Measurements from ENCODE around the gene GPI. TPM values are rescaled to one million over a fixed set of nuclear protein-coding genes. Genes with fewer than 3 reads are reported as not detected.

Gene GPI
- 473 TPM for total RNA-seq
- long read RNA-seq, full-length matches to known transcripts, result 975 of 1,110 reads
- long read RNA-seq, partial matches to known transcripts, result 85 of 1,110 reads
- long read RNA-seq, other reads (novel, unspliced or antisense), result 50 of 1,110 reads

DNA sequence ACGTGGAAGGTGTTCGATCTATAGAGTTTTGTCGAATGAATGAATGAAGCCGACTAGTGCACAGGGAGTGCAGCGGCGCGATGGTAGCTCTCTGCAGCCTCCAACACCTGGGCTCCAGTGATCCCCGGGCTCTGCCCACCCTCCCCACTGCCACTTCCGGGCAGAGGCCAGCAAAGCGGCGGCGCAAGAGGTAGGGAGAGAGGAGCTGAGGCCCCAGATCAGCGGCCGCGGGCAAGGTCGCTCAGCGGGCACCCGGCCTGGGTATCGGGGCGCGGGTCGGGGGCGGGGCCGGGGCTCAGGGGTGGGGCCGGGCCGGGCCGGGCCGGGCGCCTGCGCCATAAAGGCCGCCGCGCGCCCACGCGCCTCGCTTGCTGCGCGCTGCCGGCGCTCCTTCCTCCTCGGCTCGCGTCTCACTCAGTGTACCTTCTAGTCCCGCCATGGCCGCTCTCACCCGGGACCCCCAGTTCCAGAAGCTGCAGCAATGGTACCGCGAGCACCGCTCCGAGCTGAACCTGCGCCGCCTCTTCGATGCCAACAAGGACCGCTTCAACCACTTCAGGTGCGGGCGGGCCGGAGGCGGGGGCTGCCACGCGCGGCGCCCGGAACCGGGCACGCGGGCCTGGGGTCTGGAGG, at the start of gene GPI:
Gene GPI, plus strand, starts transcription at position 367 of the 633 bp plus-strand sequence. Its CDS starts 71 bp downstream, at position 438.
- H3K9me3 ChIP-seq (replicated peaks), result no peaks in the 10 kb centered on the region
- intact Hi-C loops (cut with micrococcal nuclease), result no loop called here
- H3K27ac ChIP-seq (replicated peaks), result peak within 1 kb of the TSS; percentile 94
- no peaks in the 10 kb centered on the region for H3K27me3 ChIP-seq (ENCODE audit: low read depth)
- H3K36me3 ChIP-seq, result peaks cover 38% of the 10 kb centered on the region
- peaks cover 55% of the 10 kb centered on the region for H3K4me1 ChIP-seq
- TF ChIP-seq, protein P1, sequence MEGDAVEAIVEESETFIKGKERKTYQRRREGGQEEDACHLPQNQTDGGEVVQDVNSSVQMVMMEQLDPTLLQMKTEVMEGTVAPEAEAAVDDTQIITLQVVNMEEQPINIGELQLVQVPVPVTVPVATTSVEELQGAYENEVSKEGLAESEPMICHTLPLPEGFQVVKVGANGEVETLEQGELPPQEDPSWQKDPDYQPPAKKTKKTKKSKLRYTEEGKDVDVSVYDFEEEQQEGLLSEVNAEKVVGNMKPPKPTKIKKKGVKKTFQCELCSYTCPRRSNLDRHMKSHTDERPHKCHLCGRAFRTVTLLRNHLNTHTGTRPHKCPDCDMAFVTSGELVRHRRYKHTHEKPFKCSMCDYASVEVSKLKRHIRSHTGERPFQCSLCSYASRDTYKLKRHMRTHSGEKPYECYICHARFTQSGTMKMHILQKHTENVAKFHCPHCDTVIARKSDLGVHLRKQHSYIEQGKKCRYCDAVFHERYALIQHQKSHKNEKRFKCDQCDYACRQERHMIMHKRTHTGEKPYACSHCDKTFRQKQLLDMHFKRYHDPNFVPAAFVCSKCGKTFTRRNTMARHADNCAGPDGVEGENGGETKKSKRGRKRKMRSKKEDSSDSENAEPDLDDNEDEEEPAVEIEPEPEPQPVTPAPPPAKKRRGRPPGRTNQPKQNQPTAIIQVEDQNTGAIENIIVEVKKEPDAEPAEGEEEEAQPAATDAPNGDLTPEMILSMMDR (IDR thresholded peaks at IDR 0.05; ENCODE audit: borderline replicate concordance), result no peak
- H3K4me3 ChIP-seq, result peak within 1 kb of the TSS; percentile 96
- DNase-seq, result peak; percentile 68

DNA sequence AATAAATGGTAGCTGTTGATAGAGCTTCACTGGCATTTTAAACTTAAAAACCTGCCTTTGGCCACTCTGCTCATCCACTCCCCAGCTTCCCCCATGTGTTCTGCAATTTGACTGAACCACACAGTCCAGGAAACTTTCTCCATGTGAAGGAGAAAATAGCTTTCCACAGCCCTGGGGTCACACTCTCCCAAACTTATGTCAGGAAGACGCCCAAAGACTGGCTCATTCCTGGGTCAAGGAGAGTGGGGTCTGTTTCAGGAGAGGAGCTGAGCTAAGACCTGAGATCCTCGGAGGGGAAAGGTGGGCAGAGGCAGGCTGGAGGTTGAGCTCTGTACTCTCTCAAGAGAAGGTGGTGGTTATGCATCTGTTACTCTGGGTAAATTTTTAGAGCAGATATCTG, 48.7 kb upstream of the GPI start:
- Histone ChIP-seq H3K36me3 (peaks cover 7% of the 10 kb centered on the region), H3K27ac (replicated peaks) (peak overlapping the region; percentile 77), H3K4me1 (peaks cover 78% of the 10 kb centered on the region), H3K27me3 (ENCODE audit: low read depth) (no peaks in the 10 kb centered on the region), H3K9me3 (replicated peaks) (no peaks in the 10 kb centered on the region), H3K4me3 (no peak overlapping the region)
- intact Hi-C loops (cut with micrococcal nuclease), result loop anchor here (10.0 kb wide), 1 partner anchor 51 kb away; no protein-coding TSS in a partner anchor
- TF ChIP-seq, protein P1 (IDR thresholded peaks at IDR 0.05; ENCODE audit: borderline replicate concordance), result no peak
- DNase-seq, result no peak

DNA sequence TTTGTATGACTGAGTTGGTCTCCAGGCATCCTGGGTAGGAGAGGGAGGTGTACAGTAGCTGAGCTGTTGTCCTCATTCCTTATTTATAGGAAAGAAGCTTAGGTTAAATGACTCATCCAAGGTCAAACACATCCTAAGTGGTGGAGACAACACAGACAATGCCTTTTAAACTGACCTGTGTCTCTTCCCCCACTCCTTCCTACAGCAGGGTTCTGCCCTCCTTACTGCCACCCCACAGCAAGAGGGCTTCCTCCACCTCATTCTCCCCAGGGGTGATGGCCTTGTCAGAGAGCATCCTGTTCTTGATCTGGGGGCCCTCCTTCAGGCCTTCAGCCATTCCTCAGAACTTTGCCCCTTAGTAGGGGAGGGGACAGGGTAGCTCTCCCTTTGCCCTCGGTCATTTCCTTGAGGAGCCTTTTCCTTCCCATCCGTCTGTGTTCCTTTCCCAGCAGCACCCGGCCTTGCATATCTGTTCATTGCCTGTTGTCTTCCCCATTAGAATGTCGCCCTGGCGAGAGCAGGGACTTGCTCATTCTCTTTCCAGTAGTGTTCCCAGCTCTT, 48.2 kb upstream of the GPI start:
- H3K27me3 ChIP-seq (ENCODE audit: low read depth), result no peaks in the 10 kb centered on the region
- peaks cover 13% of the 10 kb centered on the region for H3K36me3 ChIP-seq
- H3K4me3 ChIP-seq, result no peak overlapping the region
- intact Hi-C loops (cut with micrococcal nuclease), result loop anchor here (10.0 kb wide), 1 partner anchor 52 kb away; no protein-coding TSS in a partner anchor
- TF ChIP-seq, protein P1 (IDR thresholded peaks at IDR 0.05; ENCODE audit: borderline replicate concordance), result no peak
- H3K9me3 ChIP-seq (replicated peaks), result no peaks in the 10 kb centered on the region
- no peak for DNase-seq
- peaks cover 78% of the 10 kb centered on the region for H3K4me1 ChIP-seq
- H3K27ac ChIP-seq (replicated peaks), result peak overlapping the region; percentile 77

DNA sequence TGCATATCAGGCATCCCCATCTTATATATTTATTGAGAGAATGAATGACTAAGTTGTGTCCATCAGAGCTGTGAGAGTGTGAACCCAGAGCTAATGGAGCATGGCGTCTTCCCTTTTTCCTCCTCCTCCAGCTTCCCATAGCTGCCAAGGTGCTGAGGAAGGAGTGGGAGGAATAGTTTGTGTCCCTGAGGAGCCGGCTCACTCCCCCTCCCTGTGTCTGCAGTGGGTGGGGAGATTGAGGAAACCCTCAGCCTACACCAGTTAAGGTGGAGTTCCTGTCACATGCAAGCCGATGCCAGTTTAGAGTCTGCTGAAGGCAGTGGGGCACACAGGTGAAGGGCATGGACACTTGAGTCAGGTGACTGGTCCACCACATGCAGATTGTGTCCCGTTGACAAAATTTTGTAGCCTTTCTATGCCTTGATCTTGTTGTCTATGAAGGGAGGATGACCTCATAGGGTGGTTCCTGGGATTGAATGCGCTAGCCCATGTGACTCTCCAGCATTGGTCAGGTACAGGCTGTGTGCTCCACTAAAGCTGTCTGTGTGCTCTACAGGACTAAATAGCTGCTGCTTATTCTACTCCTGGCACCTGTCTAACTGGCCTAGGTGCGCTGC, 47.6 kb upstream of the GPI start:
- H3K4me3 ChIP-seq, result no peak overlapping the region
- H3K9me3 ChIP-seq (replicated peaks), result no peaks in the 10 kb centered on the region
- intact Hi-C loops (cut with micrococcal nuclease), result loop anchor here (10.0 kb wide), 1 partner anchor 53 kb away; no protein-coding TSS in a partner anchor
- peaks cover 76% of the 10 kb centered on the region for H3K4me1 ChIP-seq
- DNase-seq, result no peak
- TF ChIP-seq, protein P1 (IDR thresholded peaks at IDR 0.05; ENCODE audit: borderline replicate concordance), result no peak
- H3K27ac ChIP-seq (replicated peaks), result peak overlapping the region; percentile 77
- H3K36me3 ChIP-seq, result peaks cover 19% of the 10 kb centered on the region
- no peaks in the 10 kb centered on the region for H3K27me3 ChIP-seq (ENCODE audit: low read depth)

DNA sequence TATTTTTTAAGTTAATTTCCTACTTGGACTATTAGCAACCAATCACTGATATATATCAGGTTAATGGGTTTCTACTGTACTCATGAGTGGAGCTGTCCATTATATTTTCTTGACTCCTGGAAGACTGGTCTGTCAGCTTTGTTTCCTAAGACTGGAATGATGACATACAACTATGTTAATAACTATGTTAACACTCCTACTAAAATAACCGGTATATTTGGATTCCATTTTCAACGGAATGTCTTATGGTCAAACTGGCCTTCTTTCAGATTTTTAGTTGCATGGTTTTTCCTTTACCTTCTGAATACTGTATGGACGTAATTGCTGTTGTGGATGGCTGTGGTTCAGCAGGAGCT, 45.8 kb upstream of the GPI start:
- H3K27me3 ChIP-seq (ENCODE audit: low read depth), result no peaks in the 10 kb centered on the region

More for the DNA sequence above, 45.8 kb upstream of the GPI start:
- H3K36me3 ChIP-seq, result peaks cover 32% of the 10 kb centered on the region
- no peak for DNase-seq
- H3K27ac ChIP-seq (replicated peaks), result peak overlapping the region; percentile 77
- H3K4me3 ChIP-seq, result no peak overlapping the region
- H3K9me3 ChIP-seq (replicated peaks), result no peaks in the 10 kb centered on the region
- peaks cover 60% of the 10 kb centered on the region for H3K4me1 ChIP-seq
- TF ChIP-seq, protein P1 (IDR thresholded peaks at IDR 0.05; ENCODE audit: borderline replicate concordance), result no peak
- intact Hi-C loops (cut with micrococcal nuclease), result loop anchor here (10.0 kb wide), 1 partner anchor 54 kb away; no protein-coding TSS in a partner anchor

Measured in left ventricle myocardium inferior (tissue), 1 donor.